ENCODE measurements around the gene PLAC8.
"Not testable (repeated sequence)": the region's sequence is repeated elsewhere in the genome, so short reads cannot be mapped to it uniquely, and the experiment has no call there.

Gene PLAC8

GRCh38 chr4:83114576-83114975, at the start of gene PLAC8:
Gene PLAC8, minus strand, starts transcription at chr4:83114729. Its CDS starts 6,808 bp downstream, at chr4:83107921.
- Histone ChIP-seq H4K20me1 (no peaks in the 10 kb centered on the region), H3K27ac (no peak within 1 kb of the TSS), H3K4me2 (peak within 1 kb of the TSS; percentile 60), H3K27me3 (peaks cover 4% of the 10 kb centered on the region; the same call in 1 of the 2 replicates), H3K4me3 (no peak within 1 kb of the TSS), H3K4me1 (peaks cover 47% of the 10 kb centered on the region), H3K36me3 (no peaks in the 10 kb centered on the region), H3K9me3 (no peaks in the 10 kb centered on the region), H3K9ac (no peak within 1 kb of the TSS)
- no peak for TF ChIP-seq Cebpa-rat (IDR thresholded peaks at IDR 0.05)

DNA sequence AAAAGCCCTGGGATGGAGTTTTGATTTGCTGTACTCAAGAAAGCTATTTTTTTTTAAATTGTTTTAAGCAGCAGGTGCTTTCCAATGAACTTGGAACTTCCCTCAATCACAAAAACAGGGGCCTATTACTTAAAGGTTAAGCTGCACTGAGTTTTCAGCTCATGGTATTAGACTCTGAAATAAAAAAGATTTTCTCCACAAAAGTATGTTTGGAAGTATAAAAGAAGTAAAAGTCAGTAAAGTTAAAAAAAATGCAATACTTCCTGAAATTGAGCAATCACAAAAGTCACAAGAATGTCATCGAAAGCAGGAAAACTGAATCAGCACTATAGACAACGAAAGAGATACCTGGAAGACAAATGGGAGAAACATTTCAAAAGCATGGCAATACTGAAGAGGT, 38.9 kb upstream of the PLAC8 start:
- Histone ChIP-seq H4K20me1 (no peaks in the 10 kb centered on the region), H3K4me2 (no peak overlapping the region), H3K9ac (no peak overlapping the region), H3K4me1 (no peaks in the 10 kb centered on the region), H3K36me3 (no peaks in the 10 kb centered on the region), H3K9me3 (no peaks in the 10 kb centered on the region), H3K4me3 (no peak overlapping the region), H3K27ac (no peak overlapping the region), H3K27me3 (no peaks in the 10 kb centered on the region)
- TF ChIP-seq Cebpa-rat (IDR thresholded peaks at IDR 0.05), result no peak

- Histone ChIP-seq H3K9me3 (no peaks in the 10 kb centered on the region), H3K27ac (no peak overlapping the region), H3K9ac (no peak overlapping the region), H3K4me3 (no peak overlapping the region), H3K36me3 (no peaks in the 10 kb centered on the region), H4K20me1 (no peaks in the 10 kb centered on the region), H3K4me1 (no peaks in the 10 kb centered on the region), H3K27me3 (no peaks in the 10 kb centered on the region), H3K4me2 (no peak overlapping the region)
- no peak for TF ChIP-seq Cebpa-rat (IDR thresholded peaks at IDR 0.05)
Observed at GRCh38 chr4:83152746-83153145, 38.2 kb upstream of the PLAC8 start.

- Histone ChIP-seq H4K20me1 (no peaks in the 10 kb centered on the region), H3K4me3 (no peak overlapping the region), H3K27ac (no peak overlapping the region), H3K4me1 (no peaks in the 10 kb centered on the region), H3K36me3 (no peaks in the 10 kb centered on the region), H3K9ac (no peak overlapping the region), H3K4me2 (no peak overlapping the region), H3K27me3 (no peaks in the 10 kb centered on the region), H3K9me3 (no peaks in the 10 kb centered on the region)
- TF ChIP-seq Cebpa-rat (IDR thresholded peaks at IDR 0.05), result no peak
Observed at GRCh38 chr4:83151651-83152050, 37.1 kb upstream of the PLAC8 start.

DNA sequence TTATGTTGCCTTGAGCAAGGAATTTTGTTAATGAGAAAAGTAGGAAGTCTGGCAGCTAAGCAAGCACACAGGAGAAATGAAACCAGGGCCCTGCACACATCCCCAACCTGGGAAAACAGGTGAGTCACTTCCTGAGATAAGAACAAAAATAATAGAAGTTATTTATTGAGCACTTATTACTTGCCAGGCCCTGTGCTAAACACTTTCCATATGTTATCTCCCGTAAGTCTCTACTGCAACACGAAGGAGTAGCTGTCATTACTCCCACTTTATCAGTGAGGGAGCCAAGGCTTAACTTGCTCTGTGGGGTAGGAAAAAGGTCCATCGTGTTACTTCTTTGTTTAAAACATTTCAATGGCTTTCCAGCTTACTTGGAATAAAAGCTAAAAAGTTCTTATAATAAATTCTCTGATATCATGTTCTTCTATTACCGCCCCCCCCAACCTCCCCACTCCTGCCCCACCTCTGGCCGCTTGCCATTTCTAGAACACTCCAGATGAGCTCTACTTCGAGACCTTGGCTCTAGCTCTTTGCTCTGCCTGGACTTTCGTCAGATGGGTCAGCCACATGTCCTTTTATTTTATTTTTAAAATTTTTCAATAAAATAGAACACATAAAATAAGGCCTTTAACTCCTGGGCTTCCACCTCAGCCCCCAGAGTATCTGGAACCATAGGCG, 36.3 kb upstream of the PLAC8 start:
- no peak for TF ChIP-seq Cebpa-rat (IDR thresholded peaks at IDR 0.05)
- Histone ChIP-seq H3K27ac (no peak overlapping the region), H3K4me3 (no peak overlapping the region), H3K4me2 (no peak overlapping the region), H4K20me1 (no peaks in the 10 kb centered on the region), H3K4me1 (no peaks in the 10 kb centered on the region), H3K27me3 (no peaks in the 10 kb centered on the region), H3K9me3 (no peaks in the 10 kb centered on the region), H3K36me3 (no peaks in the 10 kb centered on the region), H3K9ac (no peak overlapping the region)

DNA sequence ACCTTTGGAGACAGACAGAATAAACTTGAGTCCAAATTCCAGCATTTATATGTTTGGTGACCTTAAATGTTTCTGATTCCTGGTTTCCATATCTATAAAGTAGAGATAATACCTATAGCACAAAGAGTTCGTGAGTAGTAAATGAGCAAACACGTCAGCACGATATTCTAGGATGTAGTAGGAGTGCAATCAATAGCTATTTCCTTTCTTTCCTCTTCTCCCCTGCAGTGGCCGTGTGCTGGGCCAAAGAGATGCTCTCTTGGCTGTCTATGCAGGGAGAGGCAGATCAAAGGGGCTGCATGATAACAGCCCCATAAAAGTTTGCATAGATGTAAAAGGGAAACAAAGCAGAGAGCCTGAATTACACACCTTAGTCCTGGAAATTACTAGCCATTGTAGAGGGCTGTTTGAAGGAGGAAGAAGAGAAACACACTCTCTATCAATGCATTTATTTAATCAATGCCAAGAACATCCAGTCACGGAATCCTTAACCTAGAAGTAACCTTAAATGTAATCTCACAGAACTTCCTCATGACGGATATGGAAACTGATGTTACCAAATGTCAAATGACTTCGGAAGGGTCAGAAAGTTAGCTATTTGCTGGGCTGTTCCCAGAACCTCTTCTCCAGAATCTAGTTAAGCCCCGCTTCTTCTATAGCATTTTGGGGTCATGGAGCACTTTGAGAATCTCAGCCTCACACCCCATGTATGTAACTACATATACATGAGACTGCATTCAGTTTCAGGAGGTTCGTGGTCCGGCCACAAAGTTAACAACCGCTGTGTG, 35.5 kb upstream of the PLAC8 start:
- no peaks in the 10 kb centered on the region for H3K27me3 ChIP-seq
- H3K27ac ChIP-seq, result no peak overlapping the region
- TF ChIP-seq Cebpa-rat (IDR thresholded peaks at IDR 0.05), result no peak

DNA sequence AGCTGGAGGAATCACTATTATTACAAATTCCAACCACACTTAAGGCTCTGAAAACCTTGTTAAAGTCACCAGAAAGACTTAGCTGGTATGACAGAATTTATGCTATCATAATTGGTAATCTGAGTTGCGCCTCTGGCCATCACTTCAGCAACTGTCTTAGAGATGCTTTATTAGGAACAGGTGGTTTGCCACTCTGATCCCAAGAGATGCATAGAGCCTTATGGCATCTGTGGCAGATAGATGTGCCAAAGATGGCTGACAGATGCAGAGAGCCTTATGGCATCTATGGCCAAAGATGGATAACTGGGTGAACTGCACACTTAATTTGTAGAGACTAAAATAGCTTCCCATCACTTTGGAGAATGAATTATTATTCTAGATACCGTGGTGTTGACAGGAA, 32.3 kb upstream of the PLAC8 start:
- Histone ChIP-seq H3K4me2 (no peak overlapping the region), H3K9ac (no peak overlapping the region), H3K4me1 (no peaks in the 10 kb centered on the region)

More for the DNA sequence above, 35.5 kb upstream of the PLAC8 start:
- no peak overlapping the region for H3K4me2 ChIP-seq
- no peaks in the 10 kb centered on the region for H3K9me3 ChIP-seq
- no peaks in the 10 kb centered on the region for H4K20me1 ChIP-seq
- H3K36me3 ChIP-seq, result no peaks in the 10 kb centered on the region
- H3K9ac ChIP-seq, result no peak overlapping the region
- H3K4me1 ChIP-seq, result no peaks in the 10 kb centered on the region
- H3K4me3 ChIP-seq, result no peak overlapping the region

GRCh38 chr4:83145776-83146175, 31.2 kb upstream of the PLAC8 start:
- H3K9me3 ChIP-seq, result peaks cover 10% of the 10 kb centered on the region
- H3K36me3 ChIP-seq, H4K20me1 ChIP-seq, H3K27me3 ChIP-seq, H3K27ac ChIP-seq, H3K4me2 ChIP-seq, H3K9ac ChIP-seq, H3K4me3 ChIP-seq, H3K4me1 ChIP-seq: not testable (repeated sequence)

More for the DNA sequence above, 32.3 kb upstream of the PLAC8 start:
- Histone ChIP-seq H3K4me3 (no peak overlapping the region), H3K9me3 (0 out of 2 replicates have a peak, but pooled peaks cover 3% of the 10 kb centered on the region), H4K20me1 (no peaks in the 10 kb centered on the region), H3K27ac (no peak overlapping the region), H3K27me3 (no peaks in the 10 kb centered on the region), H3K36me3 (no peaks in the 10 kb centered on the region)
- TF ChIP-seq Cebpa-rat (IDR thresholded peaks at IDR 0.05), result no peak

DNA sequence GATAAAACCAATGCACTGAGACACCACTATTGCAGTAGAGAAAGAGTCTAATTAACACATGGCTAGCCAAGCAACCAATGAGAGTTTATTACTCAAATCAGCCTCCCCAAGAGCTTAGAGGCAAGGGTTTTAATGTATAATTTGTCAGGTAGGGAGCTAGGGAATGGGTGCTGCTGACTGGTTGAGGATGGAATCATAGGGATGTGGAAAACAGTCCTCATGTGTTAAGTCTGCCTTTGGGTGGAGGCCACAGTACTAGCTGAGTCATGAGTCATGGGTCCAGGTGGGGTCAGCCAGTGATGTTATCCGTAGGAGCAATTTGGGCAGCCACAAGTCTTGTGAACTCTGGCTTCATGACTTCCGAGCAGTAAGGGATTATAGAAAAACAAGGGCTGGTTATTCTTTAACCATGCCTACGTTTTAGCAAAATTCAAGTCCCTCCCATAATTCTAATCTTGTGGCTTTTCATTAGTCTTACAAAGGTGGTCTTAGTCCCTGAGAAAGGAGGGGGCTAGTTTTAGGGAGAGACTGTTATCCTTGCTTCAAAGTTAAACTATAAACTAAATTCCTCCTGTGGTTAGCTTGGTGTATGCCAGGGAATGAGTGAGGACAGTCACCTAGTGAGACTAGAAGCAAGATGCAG, 25.1 kb upstream of the PLAC8 start:
- Histone ChIP-seq H3K27ac (no peak overlapping the region), H3K4me2 (no peak overlapping the region), H3K9me3 (peaks cover 44% of the 10 kb centered on the region), H4K20me1 (no peaks in the 10 kb centered on the region), H3K4me1 (peaks cover 8% of the 10 kb centered on the region), H3K27me3 (no peaks in the 10 kb centered on the region), H3K9ac (no peak overlapping the region), H3K4me3 (no peak overlapping the region), H3K36me3 (no peaks in the 10 kb centered on the region)
- TF ChIP-seq Cebpa-rat (IDR thresholded peaks at IDR 0.05), result no peak

DNA sequence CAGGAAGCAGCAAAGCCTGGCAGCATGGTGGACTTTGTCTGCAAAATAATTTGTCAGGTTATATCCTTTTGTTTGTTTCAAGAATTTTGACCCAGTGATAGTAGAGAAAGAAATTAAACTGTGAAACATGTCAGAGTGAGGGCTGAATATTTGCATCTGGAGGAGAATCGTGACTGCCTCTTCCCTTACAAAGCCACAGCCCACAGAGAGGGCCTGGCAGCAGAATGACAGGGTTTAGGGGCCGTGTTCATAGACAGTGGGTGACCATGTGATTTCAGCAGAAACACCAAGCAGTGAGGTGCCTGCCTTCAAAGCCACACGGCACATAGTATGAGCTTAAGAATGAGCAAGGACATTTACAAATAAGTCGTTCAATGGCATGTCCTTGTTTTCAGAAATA, 24.4 kb upstream of the PLAC8 start:
- Histone ChIP-seq H3K4me3 (no peak overlapping the region), H3K4me2 (no peak overlapping the region), H3K4me1 (peaks cover 8% of the 10 kb centered on the region), H3K9ac (no peak overlapping the region), H3K27ac (no peak overlapping the region), H3K9me3 (peaks cover 44% of the 10 kb centered on the region), H4K20me1 (no peaks in the 10 kb centered on the region), H3K27me3 (no peaks in the 10 kb centered on the region), H3K36me3 (no peaks in the 10 kb centered on the region)
- no peak for TF ChIP-seq Cebpa-rat (IDR thresholded peaks at IDR 0.05)

Data from BLaER1 (cell line).